Tibial nerve (tissue), 3 donors: ENCODE results near the gene ELF2.

ENCODE experiments used
- POLR2A ChIP-seq, 2 donors: fragments of 450-650 bp; IDR thresholded peaks; one replicate each; pipeline ENCODE4 v1.6.1; 2017; ENCODE audit warnings: antibody characterized with exemption in 2 of 2, mild to moderate bottlenecking in 2 of 2, moderate library complexity in 2 of 2
- TF ChIP-seq, protein P1 (sequence below), 5 experiments: fragments of 200-600 bp in 3 of 5; fragments of 450-650 bp in 2 of 5; sonication (generic) in 3 of 5; IDR thresholded peaks; one replicate each; pipeline ENCODE4 v1.5.1; 2016 to 2019; ENCODE audit warnings: antibody characterized with exemption in 5 of 5, mild to moderate bottlenecking in 3 of 5, moderate library complexity in 2 of 5

DNA sequence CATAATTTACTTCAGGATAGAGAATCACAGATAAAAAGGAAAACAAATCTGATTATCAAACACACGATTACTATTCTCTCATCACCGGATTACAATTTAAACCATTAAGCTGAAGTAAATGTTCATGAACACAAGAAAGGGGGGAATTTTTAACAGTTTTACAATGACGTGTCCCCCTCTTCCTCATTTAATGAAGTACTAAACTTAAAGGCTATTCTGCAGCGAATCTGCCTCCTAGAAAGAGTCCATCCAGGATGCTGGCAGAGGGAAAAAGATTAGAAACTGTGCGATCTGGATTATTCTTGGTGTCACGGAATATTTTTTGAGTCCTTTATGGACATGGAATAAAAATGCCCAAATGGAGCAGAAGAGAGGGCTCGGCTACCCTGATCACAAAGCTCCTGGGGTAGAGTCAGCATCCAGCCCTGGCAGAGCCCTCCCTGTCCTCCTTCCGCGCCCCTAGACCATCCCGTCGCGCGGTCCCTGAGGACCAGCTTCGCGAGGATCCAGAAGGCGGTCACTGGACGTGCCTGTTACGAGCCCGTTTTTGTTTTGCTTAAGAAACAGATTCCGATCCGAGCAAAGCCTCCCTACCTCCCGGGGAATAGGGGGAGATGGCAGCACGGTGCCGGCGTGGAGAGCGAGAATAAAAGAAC is 1.2 kb downstream of the ELF2 start:
- TF ChIP-seq, protein P1, sequence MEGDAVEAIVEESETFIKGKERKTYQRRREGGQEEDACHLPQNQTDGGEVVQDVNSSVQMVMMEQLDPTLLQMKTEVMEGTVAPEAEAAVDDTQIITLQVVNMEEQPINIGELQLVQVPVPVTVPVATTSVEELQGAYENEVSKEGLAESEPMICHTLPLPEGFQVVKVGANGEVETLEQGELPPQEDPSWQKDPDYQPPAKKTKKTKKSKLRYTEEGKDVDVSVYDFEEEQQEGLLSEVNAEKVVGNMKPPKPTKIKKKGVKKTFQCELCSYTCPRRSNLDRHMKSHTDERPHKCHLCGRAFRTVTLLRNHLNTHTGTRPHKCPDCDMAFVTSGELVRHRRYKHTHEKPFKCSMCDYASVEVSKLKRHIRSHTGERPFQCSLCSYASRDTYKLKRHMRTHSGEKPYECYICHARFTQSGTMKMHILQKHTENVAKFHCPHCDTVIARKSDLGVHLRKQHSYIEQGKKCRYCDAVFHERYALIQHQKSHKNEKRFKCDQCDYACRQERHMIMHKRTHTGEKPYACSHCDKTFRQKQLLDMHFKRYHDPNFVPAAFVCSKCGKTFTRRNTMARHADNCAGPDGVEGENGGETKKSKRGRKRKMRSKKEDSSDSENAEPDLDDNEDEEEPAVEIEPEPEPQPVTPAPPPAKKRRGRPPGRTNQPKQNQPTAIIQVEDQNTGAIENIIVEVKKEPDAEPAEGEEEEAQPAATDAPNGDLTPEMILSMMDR (IDR thresholded peaks at IDR 0.05) = no peak
- TF ChIP-seq POLR2A (IDR thresholded peaks at IDR 0.05) = no peak
